Breast epithelium (tissue), 4 donors: ENCODE measurements around the gene RPP14. TPM values are rescaled to one million over a fixed set of nuclear protein-coding genes. Genes with fewer than 3 reads are reported as not detected.
"Not testable (repeated sequence)": the region's sequence is repeated elsewhere in the genome, so short reads cannot be mapped to it uniquely, and the experiment has no call there.

ENCODE experiments used
- DNase-seq, 2 donors: peaks; one replicate each; pipeline ENCODE4 v3.0.0-alpha.2; 2019; ENCODE audit warnings: low spot score in 2 of 2
- H3K27ac ChIP-seq, 2 donors: fragments of 200-600 bp; sonication (generic) in 1 of 2; one replicate each; pipeline ENCODE4 v1.5.1; 2016 to 2019; ENCODE audit warnings: mild to moderate bottlenecking in 1 of 2
- H3K27me3 ChIP-seq, 2 donors: fragments of 200-600 bp; sonication (generic) in 1 of 2; one replicate each; pipeline versions ENCODE4 v1.5.1 to v1.6.0; 2017 to 2019; ENCODE audit warnings: control low read depth in 1 of 2, mild to moderate bottlenecking in 1 of 2
- H3K36me3 ChIP-seq: fragments of 200-600 bp; one replicate; pipeline ENCODE4 v1.5.1; 2019
- H3K4me1 ChIP-seq, 2 donors: fragments of 200-600 bp; sonication (generic); one replicate each; pipeline ENCODE4 v1.5.1; 2016 to 2019; ENCODE audit warnings: control low read depth in 1 of 2
- H3K4me3 ChIP-seq, 3 donors: fragments of 200-600 bp; sonication (generic); 1 replicate in 2 of 3; 2 replicates in 1 of 3; pipeline ENCODE4 v1.5.1; 2016 to 2019; ENCODE audit warnings: mild to moderate bottlenecking in 3 of 3, moderate library complexity in 2 of 3
- H3K9me3 ChIP-seq, 2 donors: fragments of 200-600 bp; sonication (generic) in 1 of 2; one replicate each; pipeline ENCODE4 v1.5.1; 2016 to 2019; ENCODE audit warnings: control low read depth in 1 of 2
- POLR2A ChIP-seq: fragments of 450-650 bp; IDR thresholded peaks from one replicate; pipeline ENCODE4 v1.6.1; 2016; ENCODE audit warnings: antibody characterized with exemption, mild to moderate bottlenecking, moderate library complexity
- POLR2AphosphoS5 ChIP-seq, 3 donors: sonication (generic); formaldehyde crosslinking; IDR thresholded peaks; one replicate each; pipeline ENCODE4 v1.6.1; 2017; ENCODE audit warnings: antibody characterized with exemption in 3 of 3
- intact Hi-C: fragments of 100-400 bp; cut with DNase I; formaldehyde crosslinking; loops from one replicate; pipeline ENCODE4 v1.15.1; 2023; ENCODE audit warnings: low total_unique reads
- total RNA-seq, 3 donors: library from RNA; depleted of rRNA; stranded (reverse); fragments of >200 nt; gene quantifications; one replicate each; pipeline ENCODE4 v1.1.0, GENCODE V29; 2016
- TF ChIP-seq, protein P1 (sequence below), 3 donors: fragments of 450-650 bp; IDR thresholded peaks; one replicate each; pipeline ENCODE4 v1.5.1; 2016 to 2017; ENCODE audit warnings: antibody characterized with exemption in 3 of 3, mild to moderate bottlenecking in 3 of 3, moderate library complexity in 3 of 3

RPP14 gene
- total RNA-seq, 3 donors from 2014 or later: 6.2 to 11.0 (median 10.8) TPM

DNA sequence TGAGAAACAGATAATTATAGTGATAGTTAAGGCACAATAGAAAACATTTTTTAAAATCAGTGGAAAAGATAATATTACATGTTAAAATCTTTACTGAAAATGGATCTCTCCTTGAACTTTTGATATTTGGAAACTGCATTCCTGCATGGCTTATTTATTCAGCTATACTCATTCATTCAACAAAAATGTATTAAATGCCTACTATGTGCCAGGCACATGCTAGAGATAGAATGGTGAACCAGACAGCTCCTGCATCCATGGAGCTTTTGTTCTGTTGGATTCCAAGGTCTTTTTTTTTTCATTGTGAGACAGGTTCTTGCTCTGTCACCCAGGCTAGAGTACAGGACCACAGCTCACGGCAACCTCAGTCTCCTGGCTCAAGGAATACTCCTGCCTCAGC, 31.1 kb downstream of the RPP14 start:
- Histone ChIP-seq H3K4me3 (no peak overlapping the region), H3K4me1 (peaks cover 0 to 7% of the 10 kb centered on the region in 2 donors), H3K27me3 (no peaks in the 10 kb centered on the region), H3K36me3 (no peaks in the 10 kb centered on the region), H3K9me3 (no peaks in the 10 kb centered on the region), H3K27ac (no peak overlapping the region)
- intact Hi-C loops: loop anchor here (2.0 kb wide), 1 partner anchor 28 kb away; no protein-coding TSS in a partner anchor
- no peak for DNase-seq
- TF ChIP-seq, protein P1, sequence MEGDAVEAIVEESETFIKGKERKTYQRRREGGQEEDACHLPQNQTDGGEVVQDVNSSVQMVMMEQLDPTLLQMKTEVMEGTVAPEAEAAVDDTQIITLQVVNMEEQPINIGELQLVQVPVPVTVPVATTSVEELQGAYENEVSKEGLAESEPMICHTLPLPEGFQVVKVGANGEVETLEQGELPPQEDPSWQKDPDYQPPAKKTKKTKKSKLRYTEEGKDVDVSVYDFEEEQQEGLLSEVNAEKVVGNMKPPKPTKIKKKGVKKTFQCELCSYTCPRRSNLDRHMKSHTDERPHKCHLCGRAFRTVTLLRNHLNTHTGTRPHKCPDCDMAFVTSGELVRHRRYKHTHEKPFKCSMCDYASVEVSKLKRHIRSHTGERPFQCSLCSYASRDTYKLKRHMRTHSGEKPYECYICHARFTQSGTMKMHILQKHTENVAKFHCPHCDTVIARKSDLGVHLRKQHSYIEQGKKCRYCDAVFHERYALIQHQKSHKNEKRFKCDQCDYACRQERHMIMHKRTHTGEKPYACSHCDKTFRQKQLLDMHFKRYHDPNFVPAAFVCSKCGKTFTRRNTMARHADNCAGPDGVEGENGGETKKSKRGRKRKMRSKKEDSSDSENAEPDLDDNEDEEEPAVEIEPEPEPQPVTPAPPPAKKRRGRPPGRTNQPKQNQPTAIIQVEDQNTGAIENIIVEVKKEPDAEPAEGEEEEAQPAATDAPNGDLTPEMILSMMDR (IDR thresholded peaks at IDR 0.05): no peak
- TF ChIP-seq POLR2A (no peak), POLR2AphosphoS5 (IDR thresholded peaks at IDR 0.05) (no peak)

DNA sequence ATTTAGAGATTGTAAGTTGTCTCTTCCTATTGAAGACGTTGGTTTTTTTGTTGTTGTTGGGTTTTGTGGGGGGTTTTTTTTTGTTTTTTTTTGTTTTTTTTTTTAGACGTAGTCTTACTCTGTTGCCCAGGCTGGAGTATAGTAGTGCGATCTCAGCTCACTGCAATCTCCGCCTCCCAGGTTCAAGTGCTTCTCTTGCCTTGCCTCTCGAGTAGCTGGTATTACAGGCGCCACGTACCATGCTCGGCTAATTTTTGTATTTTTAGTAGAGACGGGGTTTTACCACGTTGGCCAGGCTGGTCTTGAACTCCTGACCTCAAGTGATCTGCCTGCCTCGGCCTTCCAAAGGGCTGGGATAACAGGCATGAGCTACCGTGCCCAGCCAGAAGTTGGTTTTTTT, 33.1 kb downstream of the RPP14 start:
- H3K4me3 ChIP-seq, H3K9me3 ChIP-seq, H3K27ac ChIP-seq, DNase-seq, H3K36me3 ChIP-seq, H3K27me3 ChIP-seq, H3K4me1 ChIP-seq, intact Hi-C loops: not testable (repeated sequence)

DNA sequence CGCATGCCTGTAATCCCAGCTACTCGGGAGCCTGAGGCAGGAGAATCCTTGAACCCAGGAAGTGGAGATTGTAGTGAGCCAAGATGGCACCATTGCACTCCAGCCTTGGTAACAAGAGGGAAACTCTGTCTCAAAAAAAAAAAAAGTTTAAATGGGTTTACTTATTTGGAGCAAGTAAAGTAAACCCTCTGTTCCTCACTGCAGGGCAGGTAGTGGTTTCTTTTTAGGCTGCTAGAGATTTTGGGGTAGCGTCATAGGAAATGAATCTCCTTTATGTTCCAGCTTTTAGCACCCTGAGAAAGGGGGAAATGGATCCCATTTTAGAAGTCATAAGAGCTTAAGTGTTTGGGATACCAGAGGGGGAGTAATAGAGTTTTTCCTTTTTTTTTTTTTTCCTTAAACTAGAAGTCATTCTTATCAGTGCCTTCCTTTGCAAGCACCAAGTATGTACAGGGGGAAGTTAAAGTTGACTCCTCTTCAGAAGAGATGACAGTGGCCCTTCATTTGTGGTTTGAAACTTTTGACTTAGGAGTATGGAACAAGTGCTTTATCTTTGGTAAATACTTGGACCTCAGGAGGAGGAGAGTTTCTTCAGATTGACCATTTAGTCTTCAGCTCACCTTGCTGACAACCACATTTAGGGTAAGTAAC, 34.7 kb downstream of the RPP14 start:
- TF ChIP-seq POLR2AphosphoS5 (IDR thresholded peaks at IDR 0.05) (no peak), POLR2A (no peak)
- TF ChIP-seq, protein P1 (IDR thresholded peaks at IDR 0.05): no peak
- H3K27me3 ChIP-seq: no peaks in the 10 kb centered on the region
- no peak overlapping the region for H3K4me3 ChIP-seq
- H3K27ac ChIP-seq: no peak overlapping the region
- DNase-seq: no peak
- intact Hi-C loops: no loop called here
- H3K4me1 ChIP-seq: no peaks in the 10 kb centered on the region
- H3K9me3 ChIP-seq: no peaks in the 10 kb centered on the region
- H3K36me3 ChIP-seq: no peaks in the 10 kb centered on the region

DNA sequence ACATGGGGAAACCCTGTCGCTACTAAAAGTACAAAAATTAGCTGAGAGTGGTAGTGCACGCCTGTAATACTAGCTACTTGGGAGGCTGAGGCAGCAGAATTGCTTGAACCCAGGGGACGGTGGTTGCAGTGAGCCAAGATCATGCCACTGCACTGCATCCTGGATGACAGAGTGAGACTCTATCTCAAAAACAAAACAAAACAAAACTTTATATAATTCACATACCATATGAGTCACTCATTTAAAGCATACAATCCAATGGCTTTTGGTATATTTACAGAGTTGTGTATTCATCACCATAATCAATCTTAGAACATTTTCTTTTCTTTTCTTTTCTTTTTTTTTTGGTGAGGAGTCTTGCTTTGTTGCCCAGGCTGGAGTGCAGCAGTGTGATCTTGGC, 35.3 kb downstream of the RPP14 start:
- Histone ChIP-seq H3K27ac (no peak overlapping the region), H3K9me3 (no peaks in the 10 kb centered on the region), H3K27me3 (no peaks in the 10 kb centered on the region), H3K4me1 (no peaks in the 10 kb centered on the region), H3K4me3 (no peak overlapping the region), H3K36me3 (no peaks in the 10 kb centered on the region)
- intact Hi-C loops: no loop called here
- no peak for DNase-seq
- TF ChIP-seq, protein P1 (IDR thresholded peaks at IDR 0.05): no peak
- no peak for TF ChIP-seq POLR2A
- TF ChIP-seq POLR2AphosphoS5 (IDR thresholded peaks at IDR 0.05): no peak

DNA sequence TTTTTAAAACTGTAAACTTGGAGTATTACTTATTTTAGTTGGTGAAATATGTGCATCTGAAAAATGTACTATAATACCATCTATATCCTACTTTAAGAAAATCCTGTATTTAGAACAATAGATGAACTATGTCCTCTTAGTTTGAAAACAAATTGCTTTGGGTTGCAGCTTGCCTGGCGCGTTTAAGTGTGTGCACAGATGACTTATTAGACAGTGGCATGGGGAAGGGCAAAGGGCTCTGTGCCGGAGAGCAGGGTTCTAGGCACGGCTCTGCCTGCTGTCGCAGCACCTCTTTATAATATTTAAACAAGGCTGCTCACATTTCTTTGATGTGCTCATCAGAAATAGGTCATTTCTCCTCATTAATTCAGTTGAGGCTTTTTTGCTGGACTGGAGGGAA, 36.6 kb downstream of the RPP14 start:
- DNase-seq: no peak
- Histone ChIP-seq H3K9me3 (no peaks in the 10 kb centered on the region), H3K4me1 (no peaks in the 10 kb centered on the region), H3K4me3 (no peak overlapping the region), H3K27ac (no peak overlapping the region), H3K36me3 (no peaks in the 10 kb centered on the region), H3K27me3 (no peaks in the 10 kb centered on the region)
- TF ChIP-seq, protein P1 (IDR thresholded peaks at IDR 0.05): no peak
- no peak for TF ChIP-seq POLR2A
- no peak for TF ChIP-seq POLR2AphosphoS5 (IDR thresholded peaks at IDR 0.05)
- intact Hi-C loops: no loop called here
